ENCODE measurements around the gene USP40.

USP40 gene

GRCh38 chr2:233440314-233440713, 126.3 kb downstream of the USP40 start:
- DNase-seq = no peak

- no peak for DNase-seq
Observed at GRCh38 chr2:233439191-233439590, 127.4 kb downstream of the USP40 start.

- DNase-seq = no peak
Observed at GRCh38 chr2:233438573-233439147, 127.9 kb downstream of the USP40 start.

GRCh38 chr2:233437439-233437955, 129.1 kb downstream of the USP40 start:
- DNase-seq = no peak

GRCh38 chr2:233436691-233437438, 129.7 kb downstream of the USP40 start:
- DNase-seq = no peak

- DNase-seq = no peak
Observed at GRCh38 chr2:233436191-233436581, 130.4 kb downstream of the USP40 start.

- DNase-seq = no peak
Observed at GRCh38 chr2:233435436-233436190, 131.0 kb downstream of the USP40 start.

- DNase-seq = peak in 1 of 2 experiments; percentile 2
Observed at GRCh38 chr2:233434666-233435330, 131.8 kb downstream of the USP40 start.

GRCh38 chr2:233433794-233434193, 132.8 kb downstream of the USP40 start:
- DNase-seq = no peak

- no peak for DNase-seq
Observed at GRCh38 chr2:233433029-233433428, 133.6 kb downstream of the USP40 start.

- DNase-seq = no peak
Observed at GRCh38 chr2:233430651-233431050, 135.9 kb downstream of the USP40 start.

- no peak for DNase-seq
Observed at GRCh38 chr2:233430081-233430480, 136.5 kb downstream of the USP40 start.

- no peak for DNase-seq
Observed at GRCh38 chr2:233429175-233429897, 137.2 kb downstream of the USP40 start.

- DNase-seq = no peak
Observed at GRCh38 chr2:233428438-233428837, 138.1 kb downstream of the USP40 start.

GRCh38 chr2:233428008-233428407, 138.6 kb downstream of the USP40 start:
- DNase-seq = no peak

- no peak for DNase-seq
Observed at GRCh38 chr2:233426619-233427342, 139.8 kb downstream of the USP40 start.

Measured in Kasumi-1 (cell line).